Brain microvascular endothelial cell (primary cell): Measurements from ENCODE around the gene TMEM178B.

Experiments used
- DNase-seq: peaks from one replicate; pipeline ENCODE4 v3.0.0-alpha.2; 2020
- H3K27ac ChIP-seq: fragments of 250-450 bp; sonication (Bioruptor Pico); 2 replicates; pipeline ENCODE4 v1.5.1; 2020; ENCODE audit warnings: mild to moderate bottlenecking, moderate library complexity
- H3K27me3 ChIP-seq: fragments of 250-450 bp; sonication (Bioruptor Pico); replicated peaks from 2 replicates; pipeline ENCODE4 v1.5.1; 2020; ENCODE audit warnings: mild to moderate bottlenecking
- H3K36me3 ChIP-seq: fragments of 250-450 bp; sonication (Bioruptor Pico); replicated peaks from 2 replicates; pipeline ENCODE4 v1.5.1; 2020; ENCODE audit warnings: mild to moderate bottlenecking
- H3K4me3 ChIP-seq: 2 replicates; pipeline ENCODE4 v1.5.1; 2011; ENCODE audit warnings: low read depth, mild to moderate bottlenecking, control low read depth, low read length, moderate library complexity
- CTCF ChIP-seq: IDR thresholded peaks from 2 replicates; pipeline ENCODE4 v1.5.1; 2011; ENCODE audit warnings: low read depth, mild to moderate bottlenecking, moderate library complexity, low read length, control low read depth, inconsistent platforms; ENCODE audit errors: missing control alignments
- in situ Hi-C: cut with HindIII; loops from 2 replicates; pipeline ENCODE4 v1.10.0; 2017; ENCODE audit warnings: low sequenced_read_pairs, low pct_ligation_motif_present

The TMEM178B gene

GRCh38 chr7:141313896-141314295 is 240.0 kb downstream of the TMEM178B start:
- in situ Hi-C loops, result no loop called here
- no peaks in the 10 kb centered on the region for H3K27me3 ChIP-seq
- H3K27ac ChIP-seq, result no peak overlapping the region
- no peak overlapping the region for H3K4me3 ChIP-seq
- DNase-seq, result no peak
- no peaks in the 10 kb centered on the region for H3K36me3 ChIP-seq
- no peak for TF ChIP-seq CTCF

GRCh38 chr7:141317033-141317585 is 243.2 kb downstream of the TMEM178B start:
- H3K36me3 ChIP-seq, result no peaks in the 10 kb centered on the region
- no peaks in the 10 kb centered on the region for H3K27me3 ChIP-seq
- no peak overlapping the region for H3K27ac ChIP-seq
- TF ChIP-seq CTCF, result no peak
- DNase-seq, result no peak
- no peak overlapping the region for H3K4me3 ChIP-seq
- in situ Hi-C loops, result no loop called here

GRCh38 chr7:141320287-141320686 is 246.4 kb downstream of the TMEM178B start:
- H3K4me3 ChIP-seq, result no peak overlapping the region
- in situ Hi-C loops, result no loop called here
- H3K27ac ChIP-seq, result no peak overlapping the region
- no peaks in the 10 kb centered on the region for H3K36me3 ChIP-seq
- DNase-seq, result no peak
- TF ChIP-seq CTCF, result no peak
- H3K27me3 ChIP-seq, result no peaks in the 10 kb centered on the region

- in situ Hi-C loops, result no loop called here
- no peaks in the 10 kb centered on the region for H3K27me3 ChIP-seq
- no peak overlapping the region for H3K27ac ChIP-seq
- no peak overlapping the region for H3K4me3 ChIP-seq
- no peak for TF ChIP-seq CTCF
- H3K36me3 ChIP-seq, result no peaks in the 10 kb centered on the region
- no peak for DNase-seq
These were observed 248.5 kb downstream of the TMEM178B start for GRCh38 chr7:141322383-141322782.

- Histone ChIP-seq H3K27me3 (no peaks in the 10 kb centered on the region), H3K4me3 (no peak overlapping the region), H3K36me3 (no peaks in the 10 kb centered on the region), H3K27ac (no peak overlapping the region)
- no peak for TF ChIP-seq CTCF
- in situ Hi-C loops, result no loop called here
- no peak for DNase-seq
These were observed 250.0 kb downstream of the TMEM178B start for GRCh38 chr7:141323826-141324225.

- no peak for TF ChIP-seq CTCF
- H3K4me3 ChIP-seq, result no peak overlapping the region
- in situ Hi-C loops, result no loop called here
- no peak overlapping the region for H3K27ac ChIP-seq
- no peaks in the 10 kb centered on the region for H3K36me3 ChIP-seq
- DNase-seq, result no peak
- no peaks in the 10 kb centered on the region for H3K27me3 ChIP-seq
These were observed 251.0 kb downstream of the TMEM178B start for GRCh38 chr7:141324870-141325269.
